ENCODE data around the gene MAGI1. TPM values are rescaled to one million over a fixed set of nuclear protein-coding genes. Genes with fewer than 3 reads are reported as not detected.

Gene MAGI1
- total RNA-seq, 4 donors from 2014 or later = 17.2 to 40.8 (median 28.1) TPM

DNA sequence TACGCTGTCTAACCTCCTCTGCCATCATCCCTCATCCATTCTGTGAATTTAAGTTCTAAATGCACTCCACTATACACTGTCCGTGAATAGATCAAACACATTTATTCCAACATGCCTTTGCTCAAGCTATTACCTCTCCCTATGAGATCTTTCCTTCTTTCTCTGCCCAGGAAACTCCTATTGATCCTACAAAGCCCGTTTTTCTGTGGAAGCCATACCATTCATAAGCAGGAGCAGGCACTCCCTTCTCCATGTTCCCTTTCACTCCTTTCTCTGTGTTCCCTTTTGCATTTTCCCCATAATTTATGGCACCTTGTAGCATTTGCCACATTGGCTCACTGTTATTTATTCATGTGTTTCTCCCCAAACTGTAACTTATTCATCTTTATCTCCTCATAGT lies 501.6 kb downstream of the MAGI1 start:
- Histone ChIP-seq H3K27me3 (no peaks in the 10 kb centered on the region), H3K4me1 (peaks cover 0 to 17% (median 3%) of the 10 kb centered on the region in 3 donors), H3K36me3 (no peaks in the 10 kb centered on the region), H3K9me3 (no peaks in the 10 kb centered on the region), H3K4me3 (no peak overlapping the region), H3K27ac (no peak overlapping the region)
- TF ChIP-seq EP300 (IDR thresholded peaks at IDR 0.05) = no peak
- TF ChIP-seq POLR2AphosphoS5 (IDR thresholded peaks at IDR 0.05) = no peak
- TF ChIP-seq, protein P1, sequence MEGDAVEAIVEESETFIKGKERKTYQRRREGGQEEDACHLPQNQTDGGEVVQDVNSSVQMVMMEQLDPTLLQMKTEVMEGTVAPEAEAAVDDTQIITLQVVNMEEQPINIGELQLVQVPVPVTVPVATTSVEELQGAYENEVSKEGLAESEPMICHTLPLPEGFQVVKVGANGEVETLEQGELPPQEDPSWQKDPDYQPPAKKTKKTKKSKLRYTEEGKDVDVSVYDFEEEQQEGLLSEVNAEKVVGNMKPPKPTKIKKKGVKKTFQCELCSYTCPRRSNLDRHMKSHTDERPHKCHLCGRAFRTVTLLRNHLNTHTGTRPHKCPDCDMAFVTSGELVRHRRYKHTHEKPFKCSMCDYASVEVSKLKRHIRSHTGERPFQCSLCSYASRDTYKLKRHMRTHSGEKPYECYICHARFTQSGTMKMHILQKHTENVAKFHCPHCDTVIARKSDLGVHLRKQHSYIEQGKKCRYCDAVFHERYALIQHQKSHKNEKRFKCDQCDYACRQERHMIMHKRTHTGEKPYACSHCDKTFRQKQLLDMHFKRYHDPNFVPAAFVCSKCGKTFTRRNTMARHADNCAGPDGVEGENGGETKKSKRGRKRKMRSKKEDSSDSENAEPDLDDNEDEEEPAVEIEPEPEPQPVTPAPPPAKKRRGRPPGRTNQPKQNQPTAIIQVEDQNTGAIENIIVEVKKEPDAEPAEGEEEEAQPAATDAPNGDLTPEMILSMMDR (IDR thresholded peaks at IDR 0.05) = no peak
- TF ChIP-seq POLR2A (IDR thresholded peaks at IDR 0.05) = no peak
- WGBS, 2 donors (ENCODE audit: low coverage in 1 of 2) = 90 to 94% methylated on average over 3 of the region's 3 CpGs
- ATAC-seq = no peak

DNA sequence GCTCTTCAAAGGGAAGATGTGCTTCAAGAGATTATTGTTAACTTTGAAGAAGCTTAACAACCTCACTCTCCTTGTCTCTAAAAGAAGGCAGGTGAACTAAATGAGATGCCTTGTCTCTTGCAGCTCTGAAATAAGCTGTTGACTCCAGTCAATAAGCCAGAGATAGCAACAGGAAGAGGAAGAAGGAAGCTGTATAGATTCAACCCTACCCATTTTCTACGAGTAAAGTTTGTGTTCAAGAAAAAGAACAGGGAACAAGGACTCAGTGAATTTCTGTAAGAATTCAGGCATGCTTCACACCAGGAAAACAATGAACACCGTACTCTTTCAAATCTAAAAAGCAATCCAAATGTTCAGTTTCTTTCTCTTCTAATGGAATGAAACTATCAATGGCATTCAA lies 503.5 kb downstream of the MAGI1 start:
- ATAC-seq = no peak
- TF ChIP-seq, protein P1 (IDR thresholded peaks at IDR 0.05) = no peak
- TF ChIP-seq POLR2A (IDR thresholded peaks at IDR 0.05) (no peak), EP300 (IDR thresholded peaks at IDR 0.05) (no peak), POLR2AphosphoS5 (IDR thresholded peaks at IDR 0.05) (no peak)
- Histone ChIP-seq H3K4me1 (peaks cover 0 to 17% (median 3%) of the 10 kb centered on the region in 3 donors), H3K9me3 (no peaks in the 10 kb centered on the region), H3K4me3 (no peak overlapping the region), H3K27me3 (no peaks in the 10 kb centered on the region), H3K36me3 (no peaks in the 10 kb centered on the region), H3K27ac (no peak overlapping the region)
- WGBS, 2 donors (ENCODE audit: low coverage in 1 of 2) = 73 to 75% methylated on average over 2 of the region's 2 CpGs

DNA sequence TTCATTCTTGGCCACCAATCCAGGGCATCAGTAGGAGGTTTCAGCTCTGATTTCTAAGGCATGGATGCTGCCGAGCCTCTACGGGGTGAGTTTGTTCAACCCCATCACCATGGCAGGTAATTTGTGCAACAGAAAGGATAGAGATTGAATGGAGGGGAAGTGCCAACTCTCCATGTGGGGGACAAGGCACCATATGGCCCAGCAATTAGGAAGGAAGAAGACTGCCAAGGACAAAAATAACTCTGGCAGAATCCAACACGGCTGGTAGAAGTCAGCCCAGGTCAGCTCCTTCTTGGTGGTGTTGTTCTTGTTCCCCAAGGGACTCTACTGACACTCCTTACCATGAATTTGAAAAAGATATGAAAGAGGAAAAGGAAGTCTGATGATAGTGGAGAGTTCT lies 503.9 kb downstream of the MAGI1 start:
- ATAC-seq = no peak
- H3K4me1 ChIP-seq = peaks cover 0 to 17% (median 3%) of the 10 kb centered on the region in 3 donors
- H3K36me3 ChIP-seq = no peaks in the 10 kb centered on the region
- no peak overlapping the region for H3K4me3 ChIP-seq
- no peaks in the 10 kb centered on the region for H3K27me3 ChIP-seq
- no peaks in the 10 kb centered on the region for H3K9me3 ChIP-seq
- 67 to 89% methylated on average over 2 to 3 of the region's 3 CpGs for WGBS, 2 donors (ENCODE audit: low coverage in 1 of 2)
- TF ChIP-seq POLR2AphosphoS5 (IDR thresholded peaks at IDR 0.05) (no peak), POLR2A (IDR thresholded peaks at IDR 0.05) (no peak), EP300 (IDR thresholded peaks at IDR 0.05) (no peak)
- TF ChIP-seq, protein P1 (IDR thresholded peaks at IDR 0.05) = no peak
- no peak overlapping the region for H3K27ac ChIP-seq

DNA sequence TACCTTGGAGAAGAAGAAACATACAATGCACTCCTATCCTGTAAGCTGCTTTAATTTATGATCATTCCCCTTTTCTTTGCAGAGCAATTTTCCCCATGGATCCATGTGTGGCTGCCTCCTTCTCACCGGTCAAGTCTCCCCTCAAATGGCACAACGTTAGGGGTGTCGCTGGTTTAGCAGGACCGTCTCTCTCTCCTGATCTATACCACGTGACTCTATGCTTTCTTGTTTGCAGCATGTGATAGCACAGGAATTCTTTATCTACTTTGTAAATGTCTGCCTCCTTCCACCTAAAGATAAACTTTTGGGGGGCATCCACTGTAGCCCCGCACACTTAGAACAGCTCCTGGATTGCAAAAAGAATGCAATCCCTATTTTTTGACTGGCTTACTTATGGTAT lies 506.0 kb downstream of the MAGI1 start:
- Histone ChIP-seq H3K27ac (no peak overlapping the region), H3K9me3 (no peaks in the 10 kb centered on the region), H3K4me3 (no peak overlapping the region), H3K27me3 (no peaks in the 10 kb centered on the region), H3K4me1 (peaks cover 0 to 10% (median 3%) of the 10 kb centered on the region in 3 donors), H3K36me3 (no peaks in the 10 kb centered on the region)
- TF ChIP-seq EP300 (IDR thresholded peaks at IDR 0.05) = no peak
- TF ChIP-seq POLR2A (IDR thresholded peaks at IDR 0.05) = no peak
- no peak for TF ChIP-seq POLR2AphosphoS5 (IDR thresholded peaks at IDR 0.05)
- TF ChIP-seq, protein P1 (IDR thresholded peaks at IDR 0.05) = no peak
- 96 to 98% methylated on average over 6 of the region's 6 CpGs for WGBS, 2 donors (ENCODE audit: low coverage in 1 of 2)
- ATAC-seq = no peak

DNA sequence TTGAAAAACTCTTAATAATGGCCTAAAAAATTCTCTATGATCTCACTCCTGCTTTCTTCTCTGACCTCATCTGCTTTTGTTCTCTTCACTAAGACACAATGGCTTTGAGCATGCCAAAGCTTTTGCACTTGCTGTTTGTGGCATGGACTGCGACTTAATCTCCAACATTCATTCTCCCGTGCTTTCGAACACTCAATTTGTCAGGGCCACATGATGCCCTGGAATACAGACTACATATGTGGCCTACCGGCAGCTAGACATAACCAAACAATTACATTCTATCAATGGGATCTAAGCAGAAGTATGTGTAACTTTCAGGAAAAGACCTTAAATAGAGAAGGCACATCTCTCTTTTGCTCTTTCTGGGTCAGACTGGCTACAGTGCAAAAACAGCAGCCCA lies 506.5 kb downstream of the MAGI1 start:
- Histone ChIP-seq H3K27ac (no peak overlapping the region), H3K27me3 (no peaks in the 10 kb centered on the region), H3K9me3 (no peaks in the 10 kb centered on the region), H3K4me3 (no peak overlapping the region), H3K36me3 (no peaks in the 10 kb centered on the region), H3K4me1 (peaks cover 0 to 10% (median 3%) of the 10 kb centered on the region in 3 donors)
- TF ChIP-seq POLR2AphosphoS5 (IDR thresholded peaks at IDR 0.05) (no peak), POLR2A (IDR thresholded peaks at IDR 0.05) (no peak), EP300 (IDR thresholded peaks at IDR 0.05) (no peak)
- TF ChIP-seq, protein P1 (IDR thresholded peaks at IDR 0.05) = no peak
- no peak for ATAC-seq
- 43 to 63% methylated on average over 1 to 4 of the region's 4 CpGs for WGBS, 2 donors (ENCODE audit: low coverage in 1 of 2)
